ENCODE data around the gene PARD3B.
A peak's percentile ranks its signal among the peaks of the same experiment; 100 is the strongest.

PARD3B gene

GRCh38 chr2:205520311-205520710 is 975.0 kb downstream of the PARD3B start:
- no peak for DNase-seq (ENCODE audit: low spot score)

- no peak for DNase-seq (ENCODE audit: low spot score)
Observed at GRCh38 chr2:205524656-205525055, 979.4 kb downstream of the PARD3B start.

GRCh38 chr2:205527801-205528200 is 982.5 kb downstream of the PARD3B start:
- DNase-seq (ENCODE audit: low spot score) = no peak

DNA sequence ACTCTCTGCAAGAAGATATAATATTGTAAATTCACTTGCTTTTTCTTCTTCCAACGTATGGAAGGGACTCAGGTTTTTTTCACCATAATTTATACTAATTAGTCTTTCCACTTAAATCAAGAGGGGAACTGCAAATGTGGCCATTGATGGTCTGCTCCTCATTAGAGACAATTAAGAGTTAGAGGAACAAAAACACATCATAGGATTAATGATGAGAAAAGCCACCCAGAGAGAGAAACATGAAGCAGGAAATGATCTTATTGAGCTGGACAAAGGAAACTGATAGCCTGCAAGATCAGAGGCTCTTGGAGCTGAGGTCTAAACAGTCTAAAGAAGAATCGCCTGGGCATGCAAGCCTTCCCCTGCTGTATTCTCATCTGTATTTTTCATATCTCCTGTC is 985.8 kb downstream of the PARD3B start:
- DNase-seq (ENCODE audit: low spot score) = no peak

DNA sequence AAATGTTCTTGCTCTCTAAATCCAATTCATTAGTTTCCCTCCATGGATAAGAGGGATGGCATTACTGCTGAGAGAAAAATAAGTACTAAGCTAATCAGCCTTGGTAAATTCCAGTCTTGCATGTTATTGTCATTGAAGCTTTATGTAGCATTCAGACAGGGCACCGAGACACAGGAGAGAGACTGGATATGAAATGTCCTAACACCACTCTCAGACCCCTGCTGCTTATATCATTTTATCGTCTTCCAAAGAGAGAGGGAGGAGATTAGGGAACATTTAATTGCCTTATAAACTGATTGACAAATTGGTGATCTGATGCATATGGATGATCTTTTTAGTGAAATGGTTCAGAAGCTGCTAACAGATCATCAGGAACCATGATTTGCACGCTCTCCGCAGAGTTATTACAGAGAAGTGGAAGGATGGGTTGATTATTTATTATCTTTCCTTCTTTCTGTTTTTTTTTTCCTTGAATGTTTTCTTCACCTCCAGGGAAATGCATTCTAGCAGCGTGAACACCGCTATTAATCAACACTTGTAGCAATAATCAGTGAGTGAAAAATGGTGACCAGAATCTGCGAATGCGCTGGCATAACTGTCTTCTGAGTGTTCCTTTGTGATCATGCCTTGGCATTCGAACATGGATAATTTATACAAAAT is 986.3 kb downstream of the PARD3B start:
- DNase-seq (ENCODE audit: low spot score) = no peak

GRCh38 chr2:205535001-205535400 is 989.7 kb downstream of the PARD3B start:
- peak; percentile 5 for DNase-seq (ENCODE audit: low spot score)

DNA sequence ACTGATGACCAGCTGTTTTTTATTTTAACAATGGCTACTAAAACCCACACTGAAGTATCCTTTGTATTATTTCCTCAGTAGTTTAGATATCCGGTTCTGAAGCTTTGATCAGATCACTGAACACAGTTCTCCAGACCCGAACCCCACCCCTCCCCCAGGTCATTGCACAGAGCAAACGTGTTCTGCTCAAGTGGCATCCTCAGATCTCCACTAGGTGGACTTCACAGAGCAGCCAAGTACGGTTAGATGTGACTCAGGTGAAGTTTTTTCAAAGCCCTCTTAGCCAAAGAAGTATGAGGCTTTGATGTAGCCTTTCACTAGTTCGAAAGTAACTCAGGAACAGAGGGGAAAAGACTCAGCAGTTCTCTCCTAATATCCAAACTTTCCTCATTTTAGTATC is 994.3 kb downstream of the PARD3B start:
- no peak for DNase-seq (ENCODE audit: low spot score)

- DNase-seq (ENCODE audit: low spot score) = no peak
Observed at GRCh38 chr2:205540036-205540435, 994.8 kb downstream of the PARD3B start.

DNA sequence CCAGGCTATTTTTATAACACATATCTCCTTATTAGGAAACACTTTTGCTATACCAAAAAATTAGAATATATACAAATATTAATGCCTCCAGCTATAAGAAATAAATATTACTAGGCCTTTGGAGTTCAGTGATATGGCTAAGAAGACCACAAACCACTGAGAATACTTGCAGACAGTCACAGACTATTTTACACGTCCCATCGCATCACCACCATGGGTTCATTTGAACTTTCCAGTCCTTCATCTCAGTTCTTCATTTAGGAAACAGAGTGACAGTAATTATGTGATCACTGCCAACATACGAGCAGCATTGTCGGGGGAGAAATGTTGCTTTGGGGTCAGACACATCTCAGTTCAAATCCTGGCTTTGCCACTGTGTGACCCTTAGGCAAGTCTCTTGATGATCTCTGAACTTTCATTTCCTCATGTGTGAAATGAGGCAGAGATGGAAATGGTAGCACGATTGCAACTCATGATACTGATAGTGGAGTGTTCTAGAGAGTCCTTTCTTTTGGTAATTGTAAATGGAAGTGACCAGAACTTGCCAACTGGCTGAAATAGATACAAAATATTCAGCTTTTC is 998.1 kb downstream of the PARD3B start:
- DNase-seq (ENCODE audit: low spot score) = no peak

GRCh38 chr2:205543937-205544702 is 998.8 kb downstream of the PARD3B start:
- DNase-seq (ENCODE audit: low spot score) = no peak

DNA sequence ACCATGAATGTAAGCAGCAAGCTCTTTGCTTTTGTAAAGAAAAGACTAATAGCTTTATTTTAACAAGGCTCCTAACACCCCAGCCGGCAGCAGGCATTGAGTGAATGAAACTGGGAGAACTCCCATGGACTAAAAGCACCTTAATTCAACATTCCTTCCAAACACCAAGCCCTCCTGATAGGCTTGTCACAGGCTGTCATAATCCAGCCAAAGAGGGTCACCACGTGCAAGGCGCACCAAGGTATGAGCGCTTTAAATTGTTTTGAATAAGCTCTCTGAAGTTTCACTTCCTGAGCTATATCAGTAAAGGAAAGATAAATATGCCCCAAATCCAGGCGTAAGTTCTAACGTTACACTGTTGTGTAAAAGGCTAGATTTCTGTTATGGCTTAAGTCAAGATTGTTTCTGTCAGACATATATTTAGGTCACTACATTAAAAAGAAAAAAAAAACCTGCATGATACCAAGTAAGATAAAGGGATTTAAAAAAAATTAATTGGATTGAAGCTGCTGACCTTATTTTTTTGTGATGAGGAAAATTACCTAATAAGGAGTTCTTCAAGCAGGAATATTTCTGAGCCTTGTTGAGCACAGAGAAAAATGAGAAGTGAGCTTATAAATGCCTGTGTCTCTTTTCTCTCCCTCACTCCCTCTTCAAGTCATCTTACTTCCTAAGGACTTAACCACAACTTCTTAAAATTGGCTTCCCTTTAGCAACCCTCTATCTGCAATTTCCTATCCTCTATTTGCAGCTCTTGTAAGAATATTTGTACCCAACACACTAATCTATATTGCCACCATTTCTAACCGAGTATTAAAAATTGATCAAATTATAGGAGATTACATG is 1000.9 kb downstream of the PARD3B start:
- DNase-seq (ENCODE audit: low spot score) = no peak

GRCh38 chr2:205555566-205556230 is 1010.4 kb downstream of the PARD3B start:
- no peak for DNase-seq (ENCODE audit: low spot score)

GRCh38 chr2:205556357-205556756 is 1011.1 kb downstream of the PARD3B start:
- no peak for DNase-seq (ENCODE audit: low spot score)

- no peak for DNase-seq (ENCODE audit: low spot score)
Observed at GRCh38 chr2:205556841-205557539, 1011.7 kb downstream of the PARD3B start.

GRCh38 chr2:205557873-205558272 is 1012.6 kb downstream of the PARD3B start:
- no peak for DNase-seq (ENCODE audit: low spot score)

DNA sequence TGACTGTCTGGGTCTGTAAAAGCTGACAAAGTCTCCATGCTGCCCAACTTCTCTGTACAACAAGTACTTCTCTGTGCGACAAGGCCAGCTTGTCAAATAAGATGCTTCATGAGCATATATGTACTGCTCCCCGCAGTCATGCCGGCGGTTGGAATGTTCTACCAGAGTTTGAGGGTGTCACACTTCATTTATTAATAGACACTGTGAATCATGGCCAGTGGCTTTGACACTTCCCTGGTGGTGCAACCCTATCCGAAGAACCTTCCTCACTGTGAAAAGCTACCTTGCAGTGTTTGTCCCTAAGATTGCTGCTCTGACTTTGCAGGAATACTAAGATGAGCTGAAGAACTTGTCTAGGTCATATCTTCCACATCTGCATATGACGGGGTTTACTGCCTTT is 1016.2 kb downstream of the PARD3B start:
- DNase-seq (ENCODE audit: low spot score) = no peak

- peak; percentile 7 for DNase-seq (ENCODE audit: low spot score)
Observed at GRCh38 chr2:205563646-205564045, 1018.4 kb downstream of the PARD3B start.

DNA sequence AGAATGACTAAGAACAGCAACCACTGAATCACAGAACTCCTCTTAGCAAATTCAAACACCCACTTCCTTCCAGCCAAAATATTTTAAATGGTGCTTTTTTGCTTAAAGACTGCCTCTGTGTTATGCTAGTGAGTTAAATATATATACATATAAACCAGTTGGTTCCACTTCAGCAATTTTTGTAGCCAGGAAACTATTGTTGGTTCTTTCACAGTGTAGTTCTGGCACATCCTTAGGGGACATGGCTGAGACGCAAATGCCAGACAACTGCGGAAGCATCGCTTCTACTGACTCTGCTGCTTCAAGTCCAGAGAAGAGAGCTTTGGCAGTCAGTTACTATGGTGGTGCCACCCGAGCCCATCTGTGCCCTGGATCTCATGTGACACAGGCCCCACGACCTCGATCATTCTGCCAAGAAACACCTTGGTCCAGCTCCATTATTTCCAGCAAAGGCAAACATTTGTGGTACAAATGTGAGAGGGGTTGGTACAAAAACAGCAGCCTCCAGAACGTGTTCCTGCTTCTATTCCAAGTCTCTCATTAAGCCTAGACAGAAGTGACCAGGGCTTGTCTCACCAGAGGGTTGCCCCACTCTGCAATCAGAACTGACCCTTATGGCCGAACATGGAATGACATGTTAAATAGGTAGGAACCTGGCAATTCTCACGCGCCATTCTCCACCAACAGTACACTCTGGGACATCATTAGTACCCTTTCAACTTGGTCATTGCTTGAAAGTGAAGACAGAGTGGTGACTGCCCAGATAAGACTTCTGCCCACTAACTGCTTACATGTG is 1019.3 kb downstream of the PARD3B start:
- DNase-seq (ENCODE audit: low spot score) = no peak

DNA sequence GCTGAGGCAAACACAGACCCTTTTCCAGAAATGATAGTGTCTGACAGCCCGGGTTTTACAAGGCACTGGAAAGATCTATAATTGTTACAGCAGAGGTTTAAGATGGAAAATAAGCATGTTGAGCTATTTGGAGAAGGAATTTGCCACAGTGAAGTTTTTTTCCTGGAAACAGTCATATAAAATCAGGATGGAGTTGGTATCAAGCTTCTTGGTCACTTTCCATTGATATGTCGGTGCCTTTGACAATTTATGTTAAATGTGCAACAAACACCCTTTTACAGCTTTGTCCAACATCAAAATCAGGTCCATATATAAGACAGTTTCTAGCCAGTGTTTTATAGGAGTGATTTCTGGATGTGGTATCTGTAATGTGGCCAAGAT is 1019.9 kb downstream of the PARD3B start:
- no peak for DNase-seq (ENCODE audit: low spot score)

GRCh38 chr2:205566606-205567168 is 1021.4 kb downstream of the PARD3B start:
- no peak for DNase-seq (ENCODE audit: low spot score)
